Mucosa of stomach (tissue), 1 donor: ENCODE data around the gene CD69.

Experiments
- H3K27me3 ChIP-seq: one replicate; pipeline ENCODE4 v1.7.0; 2013; ENCODE audit warnings: mild to moderate bottlenecking, low read length; ENCODE audit not compliant: control insufficient read depth, insufficient read depth
- H3K36me3 ChIP-seq: one replicate; pipeline ENCODE4 v1.7.0; 2013; ENCODE audit warnings: low read length; ENCODE audit not compliant: control insufficient read depth, insufficient read depth
- H3K4me1 ChIP-seq: one replicate; pipeline ENCODE4 v1.7.0; 2013; ENCODE audit warnings: mild to moderate bottlenecking, low read length; ENCODE audit not compliant: control insufficient read depth, insufficient read depth
- H3K4me3 ChIP-seq: one replicate; pipeline ENCODE4 v1.7.0; 2013; ENCODE audit warnings: low read length
- H3K9ac ChIP-seq: one replicate; pipeline ENCODE4 v1.7.0; 2013; ENCODE audit warnings: mild to moderate bottlenecking, low read length, moderate library complexity
- H3K9me3 ChIP-seq: one replicate; pipeline ENCODE4 v1.7.0; 2013; ENCODE audit warnings: mild to moderate bottlenecking, low read length, moderate library complexity; ENCODE audit not compliant: control insufficient read depth
- donor health status: Pancreatic carcinoma.

The CD69 gene

GRCh38 chr12:9763025-9763424 lies 2.3 kb upstream of the CD69 start:
- Histone ChIP-seq H3K4me1 (peaks cover 4% of the 10 kb centered on the region), H3K36me3 (no peaks in the 10 kb centered on the region), H3K27me3 (no peaks in the 10 kb centered on the region), H3K4me3 (no peak overlapping the region), H3K9ac (no peak overlapping the region), H3K9me3 (no peaks in the 10 kb centered on the region)

DNA sequence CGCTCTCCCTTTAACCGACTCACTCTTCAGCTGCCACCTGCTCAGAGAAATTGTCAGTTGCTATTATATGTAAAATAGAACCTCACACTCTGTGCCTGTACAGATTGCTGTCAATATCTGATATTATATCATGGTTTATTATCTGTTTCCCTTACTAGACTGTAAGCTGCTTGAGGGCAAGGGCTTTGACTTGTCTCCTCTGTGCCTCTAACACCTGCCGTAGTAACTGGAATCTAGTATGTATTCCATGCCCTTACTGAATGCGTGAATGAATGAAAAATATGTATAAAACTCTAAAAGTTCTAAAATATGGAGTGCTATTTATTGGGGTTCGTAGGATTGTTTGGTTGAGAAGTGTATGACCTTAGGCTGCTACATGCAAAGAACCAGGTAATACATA lies 1.7 kb upstream of the CD69 start:
- peaks cover 4% of the 10 kb centered on the region for H3K4me1 ChIP-seq
- no peaks in the 10 kb centered on the region for H3K36me3 ChIP-seq
- H3K9ac ChIP-seq: no peak overlapping the region
- no peak overlapping the region for H3K4me3 ChIP-seq
- no peaks in the 10 kb centered on the region for H3K27me3 ChIP-seq
- no peaks in the 10 kb centered on the region for H3K9me3 ChIP-seq

- Histone ChIP-seq H3K9ac (peak overlapping the region; percentile 45), H3K9me3 (no peaks in the 10 kb centered on the region), H3K27me3 (no peaks in the 10 kb centered on the region), H3K4me1 (peaks cover 4% of the 10 kb centered on the region), H3K4me3 (no peak overlapping the region), H3K36me3 (no peaks in the 10 kb centered on the region)
Measured at GRCh38 chr12:9761419-9761781, 699 bp upstream of the CD69 start.

DNA sequence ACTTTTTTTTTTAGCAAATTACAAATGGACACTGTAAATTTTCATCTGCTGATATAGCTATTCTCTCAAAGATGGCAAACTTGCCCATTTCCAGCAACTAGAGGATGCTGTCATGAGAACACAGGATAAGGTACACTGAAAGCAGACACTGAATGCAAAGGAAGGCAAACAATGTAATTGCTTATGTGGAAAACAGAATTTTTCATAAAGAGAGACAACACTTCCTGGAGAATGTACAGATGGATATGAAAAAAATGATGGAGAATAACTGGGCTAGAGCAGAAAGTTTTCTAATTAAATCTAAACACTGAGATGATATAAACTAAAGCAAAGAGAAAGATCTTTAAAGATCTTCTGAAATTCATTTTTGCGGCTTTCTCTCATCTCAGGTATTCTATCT lies 581 bp downstream of the CD69 start:
- Histone ChIP-seq H3K36me3 (no peaks in the 10 kb centered on the region), H3K9me3 (no peaks in the 10 kb centered on the region), H3K4me1 (peaks cover 4% of the 10 kb centered on the region), H3K4me3 (no peak overlapping the region), H3K27me3 (no peaks in the 10 kb centered on the region), H3K9ac (peak overlapping the region; percentile 45)

DNA sequence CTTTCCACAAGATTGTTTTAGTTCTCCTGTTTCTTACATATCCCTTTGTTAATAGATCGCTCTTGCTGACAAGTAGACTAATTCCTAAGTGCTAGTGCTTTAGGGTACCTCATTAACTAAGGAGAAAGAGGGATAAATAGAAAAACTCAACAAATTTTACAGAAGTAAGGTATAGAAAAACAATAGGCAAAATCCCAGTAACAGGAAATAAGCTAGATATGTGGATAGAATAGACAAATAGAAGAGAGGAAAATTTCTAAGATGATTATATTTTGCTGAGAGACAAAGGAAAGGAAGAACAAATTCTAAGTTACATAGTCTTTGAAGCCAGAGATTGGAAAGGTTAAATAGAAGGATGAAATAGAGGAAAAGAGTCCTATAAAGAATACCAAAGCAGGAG lies 1.0 kb downstream of the CD69 start:
- no peaks in the 10 kb centered on the region for H3K9me3 ChIP-seq
- no peaks in the 10 kb centered on the region for H3K36me3 ChIP-seq
- no peak overlapping the region for H3K4me3 ChIP-seq
- peaks cover 4% of the 10 kb centered on the region for H3K4me1 ChIP-seq
- no peak overlapping the region for H3K9ac ChIP-seq
- no peaks in the 10 kb centered on the region for H3K27me3 ChIP-seq

GRCh38 chr12:9758119-9758518 lies 2.6 kb downstream of the CD69 start:
- H3K27me3 ChIP-seq: no peaks in the 10 kb centered on the region
- H3K36me3 ChIP-seq: no peaks in the 10 kb centered on the region
- no peaks in the 10 kb centered on the region for H3K4me1 ChIP-seq
- H3K9ac ChIP-seq: no peak overlapping the region
- no peaks in the 10 kb centered on the region for H3K9me3 ChIP-seq
- H3K4me3 ChIP-seq: no peak overlapping the region

DNA sequence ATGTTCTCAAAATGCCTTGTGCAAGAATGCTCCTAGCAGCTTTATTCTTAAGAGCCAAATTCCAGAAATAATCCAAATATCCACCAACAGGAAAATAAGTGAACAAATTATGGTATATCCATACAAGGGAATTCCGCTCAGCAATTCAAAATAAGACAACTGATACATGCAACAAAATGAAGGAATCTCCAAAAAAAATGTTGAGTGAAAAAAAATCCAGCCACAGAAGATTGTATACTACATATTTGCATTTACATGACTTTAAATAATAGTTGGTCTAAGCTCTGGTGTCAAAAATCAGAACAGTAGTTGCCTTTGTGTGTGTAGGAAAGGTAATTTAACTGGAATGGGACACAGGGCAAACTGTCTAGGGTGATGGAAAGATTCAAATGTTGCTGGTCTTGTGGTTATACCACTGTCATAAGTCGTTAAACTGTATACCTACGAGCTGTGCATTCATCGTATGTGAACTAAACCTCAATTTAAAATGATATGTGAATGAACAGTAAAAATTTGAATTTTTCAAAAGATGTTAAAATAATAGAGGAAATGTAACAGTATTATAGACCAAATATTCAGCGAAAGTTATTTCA lies 3.2 kb downstream of the CD69 start:
- no peak overlapping the region for H3K4me3 ChIP-seq
- H3K36me3 ChIP-seq: no peaks in the 10 kb centered on the region
- H3K4me1 ChIP-seq: no peaks in the 10 kb centered on the region

GRCh38 chr12:9756706-9757105 lies 4.0 kb downstream of the CD69 start:
- Histone ChIP-seq H3K9ac (no peak overlapping the region), H3K36me3 (no peaks in the 10 kb centered on the region), H3K27me3 (no peaks in the 10 kb centered on the region), H3K9me3 (no peaks in the 10 kb centered on the region), H3K4me1 (no peaks in the 10 kb centered on the region), H3K4me3 (no peak overlapping the region)

More for the DNA sequence above, 3.2 kb downstream of the CD69 start:
- H3K27me3 ChIP-seq: no peaks in the 10 kb centered on the region
- no peak overlapping the region for H3K9ac ChIP-seq
- no peaks in the 10 kb centered on the region for H3K9me3 ChIP-seq

DNA sequence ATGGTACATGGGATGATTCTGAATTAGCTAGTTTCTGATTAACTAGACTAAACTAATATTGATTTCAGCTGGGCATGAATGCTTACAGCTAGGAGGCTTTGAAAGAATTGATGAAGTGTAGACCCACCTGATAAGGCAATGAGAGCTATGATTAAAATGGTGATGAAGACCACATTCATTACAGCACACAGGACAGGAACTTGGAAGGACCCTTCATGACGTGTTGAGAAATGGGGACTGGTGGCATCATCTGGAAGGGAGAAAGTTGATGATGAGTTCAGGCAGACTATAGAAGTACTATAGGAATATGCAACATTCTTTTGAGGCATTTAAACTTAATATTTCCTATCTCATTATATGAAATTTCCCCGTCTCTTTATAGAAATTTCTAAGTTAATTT lies 4.5 kb downstream of the CD69 start:
- H3K36me3 ChIP-seq: no peaks in the 10 kb centered on the region
- H3K4me3 ChIP-seq: no peak overlapping the region
- no peak overlapping the region for H3K9ac ChIP-seq
- no peaks in the 10 kb centered on the region for H3K9me3 ChIP-seq
- no peaks in the 10 kb centered on the region for H3K4me1 ChIP-seq
- H3K27me3 ChIP-seq: no peaks in the 10 kb centered on the region

GRCh38 chr12:9755567-9755966 lies 5.1 kb downstream of the CD69 start:
- no peaks in the 10 kb centered on the region for H3K36me3 ChIP-seq
- no peaks in the 10 kb centered on the region for H3K4me1 ChIP-seq
- no peaks in the 10 kb centered on the region for H3K9me3 ChIP-seq
- no peak overlapping the region for H3K9ac ChIP-seq
- H3K4me3 ChIP-seq: no peak overlapping the region
- H3K27me3 ChIP-seq: no peaks in the 10 kb centered on the region

GRCh38 chr12:9755035-9755434 lies 5.7 kb downstream of the CD69 start:
- Histone ChIP-seq H3K9me3 (no peaks in the 10 kb centered on the region), H3K4me1 (no peaks in the 10 kb centered on the region), H3K27me3 (no peaks in the 10 kb centered on the region), H3K9ac (no peak overlapping the region), H3K4me3 (no peak overlapping the region), H3K36me3 (no peaks in the 10 kb centered on the region)

- H3K4me1 ChIP-seq: no peaks in the 10 kb centered on the region
- H3K27me3 ChIP-seq: no peaks in the 10 kb centered on the region
- H3K36me3 ChIP-seq: no peaks in the 10 kb centered on the region
- H3K4me3 ChIP-seq: no peak overlapping the region
- H3K9ac ChIP-seq: no peak overlapping the region
- no peaks in the 10 kb centered on the region for H3K9me3 ChIP-seq
Measured at GRCh38 chr12:9754099-9754927, 6.4 kb downstream of the CD69 start.
